Putamen (tissue), 1 donor: Measurements from ENCODE around the gene ANGEL1.

Experiments
- DNase-seq: peaks from one replicate; pipeline ENCODE4 v3.0.0-alpha.2; 2016; ENCODE audit warnings: low spot score

Gene ANGEL1

DNA sequence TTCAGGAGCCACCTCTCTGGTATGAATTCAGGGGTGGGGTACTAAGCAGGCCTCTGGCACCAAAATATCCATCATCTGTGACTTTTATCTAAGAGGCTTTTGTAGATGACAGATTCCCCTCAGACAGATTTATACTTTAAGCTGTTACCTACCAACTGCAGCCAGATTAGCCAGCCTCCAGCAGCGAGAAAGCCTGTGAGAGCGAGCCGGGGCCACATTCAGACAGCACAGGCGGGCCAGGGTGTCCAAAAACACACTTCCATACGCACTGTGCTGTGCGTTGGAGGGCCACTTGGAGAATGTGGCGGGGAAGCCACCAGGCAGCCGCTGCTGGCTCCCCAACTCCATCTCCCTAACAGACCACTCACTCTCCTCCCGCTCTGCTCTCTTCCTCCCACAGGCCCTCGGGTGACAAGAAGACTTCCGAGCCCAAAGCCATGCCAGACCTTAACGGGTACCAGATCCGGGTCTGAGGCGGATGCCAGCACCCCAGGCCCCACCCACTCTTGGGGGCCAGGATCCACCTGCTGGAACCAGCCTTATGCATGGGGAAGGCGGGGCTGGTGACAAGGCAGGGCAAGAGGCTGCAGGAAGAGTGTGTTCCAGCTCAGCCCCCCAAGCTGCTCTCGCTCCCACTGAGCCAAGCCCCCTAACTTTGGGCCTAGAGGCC lies 34.0 kb downstream of the ANGEL1 start:
- no peak for DNase-seq

DNA sequence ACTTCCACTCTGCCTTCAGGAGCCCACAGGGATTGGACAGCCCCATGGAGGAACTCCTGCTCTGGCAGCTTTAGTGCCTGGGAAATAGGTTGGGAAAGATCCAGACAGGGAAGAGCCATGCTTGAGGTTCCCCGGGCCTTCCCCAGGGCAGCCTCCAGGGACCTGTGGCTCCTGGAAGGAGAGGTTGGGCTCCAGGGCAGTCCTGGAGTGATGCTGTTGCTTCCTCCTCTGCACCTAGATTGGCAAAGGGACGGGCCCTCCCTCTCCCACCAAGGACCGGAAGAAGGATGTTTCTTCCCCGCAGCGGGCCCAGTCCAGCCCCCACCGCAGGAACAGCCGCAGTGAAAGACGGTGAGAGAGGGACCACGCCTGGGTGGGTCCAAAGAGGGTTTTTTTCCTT lies 35.0 kb downstream of the ANGEL1 start:
- no peak for DNase-seq

DNA sequence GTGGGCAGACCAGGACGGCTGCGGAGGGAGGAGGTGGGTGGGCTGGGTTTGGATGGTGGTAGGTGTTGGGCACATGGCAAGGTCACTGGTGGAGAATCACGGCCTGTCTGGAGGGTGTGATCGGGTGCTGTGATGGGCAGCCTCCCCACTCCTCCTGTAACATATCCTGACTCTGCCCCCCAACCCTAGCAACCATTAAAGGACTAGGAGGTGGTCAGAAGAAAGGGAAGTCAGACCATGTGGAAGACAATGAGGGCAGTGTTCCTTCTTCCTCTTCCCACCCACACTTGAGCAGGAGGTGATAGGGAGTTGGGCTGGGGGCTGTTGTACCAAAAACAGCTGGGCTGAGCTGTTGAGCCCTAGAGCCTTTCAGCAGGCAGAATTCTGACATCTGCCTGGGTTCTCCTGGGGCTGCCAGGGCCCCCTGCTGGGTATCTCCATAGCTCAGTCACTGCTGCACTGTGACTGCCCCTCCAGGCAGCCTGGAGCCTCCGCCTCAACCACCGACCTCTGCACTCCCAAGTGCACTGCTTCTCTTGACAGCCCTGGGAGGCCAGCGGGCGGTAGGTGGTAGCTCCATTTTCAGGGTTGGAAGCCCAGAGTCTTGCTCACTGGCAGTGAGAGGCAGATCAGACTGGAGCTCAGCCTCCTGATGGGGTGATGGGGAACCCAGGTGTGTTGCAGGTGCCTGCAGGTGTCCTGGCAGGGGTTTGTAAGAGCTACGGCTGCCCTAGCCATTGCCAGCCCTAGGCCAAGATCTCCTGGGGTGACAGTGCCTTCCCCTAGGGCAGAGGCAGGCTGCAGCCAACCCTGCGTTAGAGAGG lies 36.0 kb downstream of the ANGEL1 start:
- no peak for DNase-seq

DNA sequence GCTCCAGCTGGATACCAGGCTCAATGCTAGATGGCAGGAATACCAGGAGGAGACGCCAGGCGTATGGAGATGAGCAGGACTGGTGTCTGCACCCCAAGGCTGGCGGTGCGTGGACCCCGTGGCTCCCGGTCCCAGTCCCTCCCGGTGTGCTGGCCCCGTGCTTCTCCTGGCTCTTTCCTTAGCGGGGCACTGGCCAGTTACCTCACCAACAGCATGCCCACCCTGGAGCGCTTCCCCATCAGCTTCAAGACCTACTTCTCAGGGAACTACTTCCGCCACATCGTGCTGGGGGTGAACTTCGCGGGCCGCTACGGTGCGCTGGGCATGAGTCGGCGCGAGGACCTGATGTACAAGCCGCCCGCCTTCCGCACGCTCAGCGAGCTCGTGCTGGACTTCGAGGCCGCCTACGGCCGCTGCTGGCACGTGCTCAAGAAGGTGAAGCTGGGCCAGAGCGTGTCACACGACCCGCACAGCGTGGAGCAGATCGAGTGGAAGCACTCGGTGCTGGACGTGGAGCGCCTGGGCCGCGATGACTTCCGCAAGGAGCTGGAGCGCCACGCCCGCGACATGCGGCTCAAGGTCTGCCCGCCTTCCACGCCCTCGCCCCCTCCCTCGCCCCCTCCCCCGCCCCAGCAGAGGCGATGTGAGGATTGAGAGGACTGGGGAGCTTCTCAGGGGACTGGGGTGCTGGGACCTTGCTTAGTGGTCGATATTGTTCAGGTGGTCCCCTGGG lies 36.8 kb downstream of the ANGEL1 start:
- DNase-seq = no peak

DNA sequence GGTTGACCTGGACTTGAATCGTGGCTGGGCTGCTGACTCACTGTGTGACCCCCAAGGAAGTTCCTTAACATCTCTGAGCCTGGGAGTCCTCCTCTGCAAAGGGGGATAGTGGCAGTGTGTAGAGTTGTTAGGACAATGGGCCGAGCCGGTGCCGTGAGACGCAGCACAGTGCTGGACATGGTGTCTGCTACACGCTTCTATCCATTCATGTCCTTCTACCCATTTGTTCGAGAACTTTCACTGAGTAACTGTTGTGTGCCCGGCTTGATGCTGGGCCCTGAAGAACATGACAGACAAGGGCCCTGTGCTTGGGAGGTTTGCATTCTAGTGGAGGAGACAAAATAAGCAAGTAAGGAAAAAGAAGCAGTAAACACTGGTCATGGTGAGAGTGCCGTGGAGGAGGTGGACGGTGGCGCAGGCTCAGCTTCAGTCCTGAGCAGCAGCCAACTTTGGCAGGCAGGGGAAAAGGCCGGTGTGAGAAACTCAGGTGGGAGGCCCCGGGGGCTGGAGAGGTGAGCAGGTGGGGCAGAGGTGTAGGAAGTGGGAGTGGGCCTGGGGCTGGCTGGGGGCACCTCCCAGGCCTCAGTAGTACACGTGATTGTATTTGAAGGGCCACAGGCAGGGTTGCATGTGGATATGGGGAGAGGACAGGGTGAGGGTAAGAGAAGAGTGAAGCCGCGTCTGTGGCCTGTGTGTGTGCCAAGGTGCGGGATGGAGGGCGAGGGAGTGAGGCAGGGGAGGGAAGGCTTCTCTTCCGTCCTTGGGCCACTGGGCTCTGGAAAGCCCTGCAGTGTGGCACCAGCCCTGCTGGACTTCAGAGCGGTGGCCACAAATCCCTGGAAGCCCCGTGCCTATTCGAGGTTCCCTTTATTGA lies 37.6 kb downstream of the ANGEL1 start:
- DNase-seq = no peak

DNA sequence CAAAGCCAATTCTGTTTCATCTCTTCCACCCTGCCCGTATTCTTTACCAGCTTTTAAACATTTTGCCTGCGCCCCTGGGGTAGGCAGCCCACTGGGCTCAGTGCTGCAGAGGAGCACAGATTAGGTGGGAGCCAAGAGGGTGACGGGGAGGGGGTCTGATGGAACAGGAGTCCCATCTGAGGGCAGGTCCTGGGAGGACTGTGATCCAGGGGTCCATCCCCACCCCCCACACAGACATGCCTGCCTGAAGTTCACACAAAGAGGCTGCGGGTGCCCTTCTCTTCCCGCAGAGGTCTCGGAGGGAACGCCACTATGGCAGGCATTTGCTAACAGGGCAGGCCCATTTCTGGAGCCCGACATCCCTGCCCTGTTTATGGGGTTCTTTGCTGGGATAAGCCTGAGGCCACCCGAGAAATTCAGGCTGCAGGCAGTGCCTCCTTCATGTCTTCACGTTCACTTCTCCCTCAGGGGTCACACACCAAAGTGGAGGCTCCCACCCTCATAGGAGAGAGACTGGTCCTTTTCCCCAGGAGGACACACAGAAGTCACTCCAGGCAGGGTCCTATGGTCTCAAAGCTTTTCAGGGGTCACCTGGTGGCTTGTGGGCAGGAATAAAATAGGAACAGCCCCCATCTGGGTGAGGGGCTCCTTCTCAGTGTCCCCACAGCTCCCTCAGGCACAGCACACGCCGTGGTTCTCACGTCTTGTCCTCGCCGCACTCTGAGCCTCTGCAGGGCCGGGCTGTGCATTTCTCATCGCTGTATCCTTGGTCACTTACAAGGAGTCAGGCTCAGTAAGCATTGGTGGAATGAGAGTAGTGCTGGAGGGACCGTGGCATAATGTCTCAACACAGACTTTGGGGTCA lies 38.5 kb downstream of the ANGEL1 start:
- no peak for DNase-seq

DNA sequence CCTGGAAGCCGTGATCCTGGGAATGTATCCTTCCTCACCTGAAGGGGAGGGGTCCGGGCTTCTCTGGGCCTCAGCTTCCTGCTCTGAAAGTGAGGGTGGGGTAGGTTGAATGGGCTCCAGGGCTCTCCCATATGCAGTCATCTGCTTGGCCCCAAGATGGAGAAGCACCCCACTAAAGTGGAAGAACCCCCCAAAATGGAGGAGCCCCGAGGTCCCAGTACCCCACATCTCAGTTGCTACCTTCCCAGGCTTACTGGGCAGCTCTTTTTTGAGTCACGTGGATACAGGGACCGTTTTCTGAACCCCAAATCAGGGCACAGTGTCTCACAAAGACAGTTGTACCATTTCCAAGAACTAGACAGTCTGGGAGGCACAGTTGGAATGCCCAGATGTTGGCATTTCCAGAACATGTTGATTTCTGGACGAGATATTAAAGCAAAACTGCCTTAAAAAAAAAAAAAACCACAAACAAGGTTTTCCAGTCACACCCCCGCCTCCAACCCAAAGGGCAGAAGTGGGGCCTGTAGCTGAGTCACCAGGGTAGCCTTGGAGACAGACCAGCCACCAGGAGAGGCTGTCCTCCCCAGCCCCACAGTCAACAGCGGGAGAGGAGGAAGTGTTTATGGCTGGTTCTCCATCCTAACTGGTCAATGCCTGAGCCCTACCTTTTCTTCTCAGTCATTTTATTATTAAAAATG lies 39.3 kb downstream of the ANGEL1 start:
- DNase-seq = no peak

DNA sequence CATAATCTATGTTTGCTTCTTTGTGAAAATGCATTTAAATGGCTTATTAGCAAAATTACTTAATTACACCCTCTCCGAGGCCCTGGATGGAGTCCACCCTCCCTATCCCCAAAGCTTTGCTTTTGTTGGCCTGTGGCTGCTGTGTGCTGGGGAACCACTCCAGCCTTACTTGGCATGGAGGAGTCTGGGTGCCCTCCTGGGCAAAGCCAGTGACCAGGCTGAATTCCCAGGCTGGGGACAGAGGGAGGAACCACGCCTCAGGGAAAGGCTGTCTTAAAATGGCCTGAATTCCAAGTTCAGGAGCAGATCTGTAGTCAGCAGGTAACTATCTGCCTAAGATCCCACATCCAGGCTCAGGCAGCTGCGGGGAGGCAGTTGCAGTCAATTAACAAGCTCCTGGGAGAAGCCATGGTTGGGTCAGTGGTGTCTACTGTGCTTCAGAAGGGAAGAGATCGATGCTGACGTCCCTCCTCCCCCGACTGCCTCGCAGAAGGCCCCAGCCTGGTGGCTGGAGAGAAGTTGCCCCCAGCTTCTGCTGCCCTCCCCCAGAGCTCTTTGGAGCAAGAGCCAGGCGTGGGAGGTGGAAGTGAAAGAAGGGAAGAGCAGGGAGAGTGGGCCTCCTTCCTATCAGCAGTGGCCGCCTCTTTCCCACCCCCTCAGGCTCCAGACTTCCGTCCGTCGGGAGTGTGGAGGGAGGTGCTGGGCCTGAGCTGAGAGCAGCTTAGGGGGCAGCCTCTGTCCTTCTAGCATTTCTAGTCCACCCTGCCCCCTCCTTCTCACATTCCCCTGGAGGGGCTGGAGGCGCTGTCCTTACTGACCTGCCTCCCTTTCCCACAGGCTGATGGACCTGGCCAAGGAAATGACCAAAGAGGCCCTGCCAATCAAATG lies 40.1 kb downstream of the ANGEL1 start:
- DNase-seq = peak; percentile 53

DNA sequence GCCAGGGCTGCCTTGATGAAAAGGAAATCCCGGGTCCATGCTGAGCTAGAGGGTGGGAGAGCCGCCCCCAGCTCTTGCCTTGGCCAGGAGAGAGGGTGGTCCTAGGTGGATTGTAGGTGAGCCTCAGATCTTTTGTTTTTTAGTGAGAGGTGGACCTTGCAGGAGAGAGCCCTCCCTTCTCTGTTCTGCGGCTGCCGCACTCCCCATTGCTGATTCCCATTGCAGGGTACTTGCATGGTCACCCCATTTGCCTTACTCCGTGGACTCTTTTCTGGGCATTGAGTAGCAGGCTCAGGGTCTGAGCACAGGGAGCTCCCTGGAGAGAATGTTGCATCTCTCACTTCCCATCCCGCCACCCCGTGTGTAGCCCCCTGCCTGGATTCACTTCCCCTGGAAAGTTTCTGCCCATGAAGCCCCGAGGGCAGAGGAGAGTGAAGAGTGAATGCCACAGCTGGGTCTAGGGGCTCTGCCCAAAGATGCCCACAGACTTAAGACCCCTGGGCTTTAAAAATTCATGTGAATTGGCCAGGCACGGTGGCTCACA lies 41.2 kb downstream of the ANGEL1 start:
- DNase-seq = no peak

DNA sequence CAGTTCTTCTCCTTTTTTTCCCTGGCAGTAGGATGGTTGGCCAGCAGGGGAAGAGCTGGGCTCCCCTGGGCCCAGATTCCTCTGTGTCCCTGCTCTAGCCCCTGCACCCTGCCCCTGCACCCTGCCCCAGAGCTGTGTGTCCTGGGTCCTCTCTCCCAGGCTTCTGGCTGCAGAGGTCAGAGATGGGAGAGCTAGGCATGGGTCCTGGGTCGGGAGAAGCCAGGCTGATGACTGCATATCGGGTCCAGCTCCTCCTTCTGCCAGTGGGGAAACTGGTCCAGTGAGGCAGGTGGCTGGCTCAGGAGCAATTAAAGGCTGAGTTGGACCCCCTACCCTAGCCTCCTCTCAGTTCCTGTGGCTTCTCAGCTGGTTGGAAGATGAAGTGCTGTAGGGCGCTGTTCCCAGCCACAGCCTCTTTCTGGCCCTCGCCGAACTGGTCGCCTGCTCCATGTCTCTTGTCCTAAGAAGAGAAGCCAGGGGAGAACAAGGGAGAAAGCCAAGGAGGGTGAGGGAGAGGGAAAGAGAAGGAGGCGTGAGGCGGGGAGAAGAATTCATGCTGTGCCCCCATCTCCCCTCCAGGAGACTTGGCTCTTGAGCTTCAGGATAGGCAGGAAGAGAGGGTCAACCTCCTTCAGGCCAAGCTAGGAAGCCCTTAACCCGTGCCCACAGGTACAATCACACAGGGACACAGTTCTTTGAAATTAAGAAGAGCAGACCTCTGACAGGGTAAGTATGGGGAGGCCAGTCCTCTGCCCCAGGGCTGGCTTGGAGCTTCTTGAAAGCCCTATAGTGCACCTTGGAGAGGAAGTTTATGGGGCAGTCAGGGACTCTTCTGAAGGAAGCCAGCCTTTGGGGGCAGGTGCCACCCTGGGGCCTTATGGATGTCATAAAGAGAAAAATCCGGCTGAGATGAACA lies 41.9 kb downstream of the ANGEL1 start:
- DNase-seq = no peak

DNA sequence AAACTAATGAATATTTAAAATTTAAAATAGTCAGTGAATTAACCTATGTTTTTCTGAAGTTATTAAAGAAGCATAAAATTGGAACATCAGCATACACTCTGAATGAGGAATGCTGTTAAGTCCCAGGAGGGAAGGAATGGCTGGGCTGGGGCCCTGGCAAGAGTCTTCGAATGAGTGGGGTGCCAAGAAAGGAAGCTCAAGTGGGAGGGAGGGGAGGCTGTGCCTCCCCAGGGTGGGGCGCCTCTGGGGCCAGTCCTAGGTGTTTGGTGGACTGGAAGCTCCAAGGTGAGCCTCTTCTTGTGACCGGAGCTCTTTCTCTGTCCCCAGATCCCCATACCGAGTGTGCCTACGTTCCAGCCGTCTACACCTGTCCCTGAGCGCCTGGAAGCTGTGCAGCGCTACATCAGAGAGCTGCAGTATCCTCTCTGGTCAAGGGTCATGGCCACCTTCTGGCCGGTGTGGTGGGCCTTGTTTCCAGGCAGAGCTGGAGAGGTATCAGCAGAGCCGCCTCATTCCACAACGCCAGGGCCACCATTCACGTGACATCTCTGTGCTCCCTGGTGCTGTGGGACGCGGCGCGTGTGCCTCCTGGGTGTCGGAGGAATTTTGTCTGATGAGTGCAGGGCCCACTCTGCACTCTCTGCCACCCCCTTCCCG lies 42.9 kb downstream of the ANGEL1 start:
- no peak for DNase-seq

DNA sequence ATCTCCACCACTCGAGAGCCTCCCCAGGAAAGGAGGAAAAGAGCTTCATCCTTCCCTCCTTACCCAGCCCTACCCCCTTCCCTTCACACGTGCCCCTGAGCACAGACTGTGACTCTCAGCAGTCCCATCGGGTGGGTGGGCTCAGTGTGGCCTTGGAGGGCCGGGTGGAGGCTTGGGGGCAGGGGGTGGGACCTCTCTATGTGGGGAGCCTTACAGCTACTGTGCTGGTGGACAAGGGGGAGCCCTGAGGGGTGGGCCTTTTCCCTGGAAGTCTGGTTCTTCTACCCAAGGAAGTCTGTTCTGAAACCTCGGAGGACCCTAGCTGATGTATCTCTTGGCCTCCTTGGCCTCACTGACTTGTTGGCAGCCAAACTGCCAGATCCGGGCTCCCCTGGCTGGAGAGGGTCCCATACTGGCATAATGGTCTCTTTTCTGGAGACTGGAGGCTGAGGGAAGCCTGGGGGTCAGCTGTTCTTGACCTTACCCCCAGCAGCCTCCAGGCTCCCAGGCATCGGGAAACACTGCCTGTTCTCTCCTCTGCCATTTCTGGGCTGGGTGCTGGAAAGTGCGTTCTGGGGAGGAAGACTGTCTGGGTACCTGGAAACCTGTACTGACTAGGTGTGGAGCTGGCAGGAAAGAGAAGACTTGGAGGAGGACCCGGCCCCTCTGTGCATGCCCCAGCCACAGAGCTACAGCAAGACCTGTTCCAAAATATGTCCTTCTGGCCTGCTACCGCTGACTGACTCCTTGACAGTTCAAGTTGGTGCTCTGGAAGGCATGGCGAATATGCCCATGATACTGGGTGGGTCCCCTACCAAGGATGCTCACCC lies 43.8 kb downstream of the ANGEL1 start:
- DNase-seq = no peak

DNA sequence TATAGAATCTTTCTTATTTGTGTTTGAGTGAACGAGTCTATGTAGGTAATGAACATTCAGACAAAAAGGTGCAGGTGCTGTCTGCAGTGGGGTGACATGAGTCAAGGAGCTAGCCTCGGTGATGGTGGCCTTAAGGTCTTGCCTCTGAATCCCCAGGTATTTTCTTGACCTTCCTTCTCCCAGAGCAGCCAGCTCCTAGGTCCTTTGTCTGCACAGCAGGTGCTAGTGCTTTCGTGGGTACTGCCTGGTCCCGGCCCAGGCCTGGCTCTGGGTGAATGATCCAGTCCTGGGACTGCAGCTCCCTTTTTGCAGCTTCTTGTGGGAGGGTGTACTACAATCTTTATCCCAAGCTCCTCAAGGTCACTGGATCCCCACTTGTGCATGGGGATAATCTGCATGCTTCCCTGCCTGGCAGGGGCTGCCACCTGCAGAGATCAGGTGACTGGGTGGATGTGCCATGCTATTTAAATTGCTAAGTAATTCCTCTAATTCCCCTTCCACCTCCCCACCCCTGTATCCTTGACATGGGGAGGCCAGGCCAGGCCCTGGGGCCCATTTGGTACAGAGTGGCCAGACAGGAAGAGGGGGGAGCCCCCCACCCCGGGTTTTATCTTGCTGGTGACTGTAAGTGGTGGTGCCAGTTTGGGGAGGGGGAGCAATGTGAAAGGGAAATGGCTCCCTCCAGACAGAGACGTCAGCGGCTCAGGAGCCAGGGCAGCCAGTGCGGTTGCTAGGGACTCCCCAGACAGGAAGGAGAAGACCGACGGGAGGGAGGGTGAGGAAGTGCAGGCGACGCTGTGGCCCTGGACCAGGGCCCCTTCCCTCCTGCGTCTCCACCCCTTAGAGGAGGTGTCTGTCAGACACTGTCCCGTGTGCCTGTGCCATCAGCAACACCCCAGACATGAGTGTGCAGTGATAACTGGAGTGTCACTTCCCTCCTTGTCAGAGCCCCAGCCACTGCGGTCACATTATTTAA lies 44.7 kb downstream of the ANGEL1 start:
- peak; percentile 63 for DNase-seq

DNA sequence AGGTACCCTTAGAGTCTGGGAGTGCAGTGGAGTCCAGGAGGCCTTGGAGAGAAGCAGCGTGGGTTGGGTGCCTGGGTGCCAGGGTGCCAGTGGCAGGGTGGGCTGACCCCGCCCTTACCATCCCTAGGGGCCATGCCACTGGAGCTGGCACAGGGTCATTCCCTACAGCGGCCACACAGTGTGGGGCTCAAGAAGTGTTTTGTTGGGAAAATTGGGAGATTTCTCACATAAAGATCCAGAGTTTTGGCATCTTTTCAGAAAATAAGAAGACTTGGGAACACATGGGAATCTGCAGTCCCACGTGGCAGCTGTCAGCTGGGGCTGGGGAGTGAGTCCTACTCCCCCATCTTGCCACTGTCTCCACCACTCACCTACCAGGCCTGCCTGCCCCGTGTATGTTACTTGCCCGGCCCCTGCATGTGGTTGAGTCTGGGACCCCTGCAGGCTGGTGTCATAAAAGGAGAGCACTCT lies 47.2 kb downstream of the ANGEL1 start:
- DNase-seq = no peak
